HG03175 (cell line): ENCODE results near the gene CES5A.
"Not testable (repeated sequence)": the region's sequence is repeated elsewhere in the genome, so short reads cannot be mapped to it uniquely, and the experiment has no call there.

Experiments
- ATAC-seq: cut with Tn5 transposase; IDR thresholded peaks from one replicate; pipeline ENCODE4 v1.9.1; 2021; ENCODE audit warnings: mild to moderate bottlenecking, moderate library complexity; ENCODE audit not compliant: unreplicated experiment

Gene CES5A, protein sequence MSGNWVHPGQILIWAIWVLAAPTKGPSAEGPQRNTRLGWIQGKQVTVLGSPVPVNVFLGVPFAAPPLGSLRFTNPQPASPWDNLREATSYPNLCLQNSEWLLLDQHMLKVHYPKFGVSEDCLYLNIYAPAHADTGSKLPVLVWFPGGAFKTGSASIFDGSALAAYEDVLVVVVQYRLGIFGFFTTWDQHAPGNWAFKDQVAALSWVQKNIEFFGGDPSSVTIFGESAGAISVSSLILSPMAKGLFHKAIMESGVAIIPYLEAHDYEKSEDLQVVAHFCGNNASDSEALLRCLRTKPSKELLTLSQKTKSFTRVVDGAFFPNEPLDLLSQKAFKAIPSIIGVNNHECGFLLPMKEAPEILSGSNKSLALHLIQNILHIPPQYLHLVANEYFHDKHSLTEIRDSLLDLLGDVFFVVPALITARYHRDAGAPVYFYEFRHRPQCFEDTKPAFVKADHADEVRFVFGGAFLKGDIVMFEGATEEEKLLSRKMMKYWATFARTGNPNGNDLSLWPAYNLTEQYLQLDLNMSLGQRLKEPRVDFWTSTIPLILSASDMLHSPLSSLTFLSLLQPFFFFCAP

DNA sequence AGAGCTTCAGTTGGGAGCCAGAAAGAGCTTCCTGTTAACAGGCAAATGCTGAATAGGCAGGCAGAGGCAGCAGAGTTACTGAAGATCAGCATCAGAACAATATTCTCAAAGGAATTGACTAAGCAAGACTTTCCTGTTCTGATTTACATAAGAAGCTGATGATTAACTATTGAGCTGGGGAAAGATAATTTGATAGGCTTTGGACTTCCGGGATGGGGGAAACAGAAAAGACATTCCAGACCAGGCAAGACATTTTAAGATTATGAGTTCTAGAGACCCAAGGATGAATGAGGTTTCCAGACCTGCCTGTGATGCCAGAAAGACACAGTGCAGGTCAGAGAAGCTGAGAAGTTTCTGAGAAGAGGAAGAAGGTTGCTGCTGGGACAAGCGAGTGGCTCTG is at the start of gene CES5A:
Gene CES5A (minus strand): TSS at position 101 of the 400 bp plus-strand sequence. CDS start 152 bp downstream, outside the sequence.
- ATAC-seq = no peak

DNA sequence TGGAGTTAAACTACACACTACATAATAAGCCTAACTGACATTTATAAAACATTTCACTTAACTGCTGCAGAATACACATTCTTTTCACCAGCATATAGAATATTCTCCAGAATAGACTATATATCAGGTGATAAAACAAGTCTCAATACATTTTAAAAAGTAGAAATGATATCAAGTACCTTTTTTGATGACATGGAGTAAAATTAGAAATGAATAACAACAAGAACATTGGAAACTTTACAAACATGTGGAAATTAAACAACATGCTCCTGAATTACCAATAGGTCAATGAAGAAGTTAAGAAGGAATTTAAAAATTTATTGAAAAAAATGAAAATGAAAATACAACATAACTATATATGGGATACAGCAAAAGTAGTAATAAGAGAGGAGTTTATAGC is 47.5 kb upstream of the CES5A start:
- no peak for ATAC-seq

DNA sequence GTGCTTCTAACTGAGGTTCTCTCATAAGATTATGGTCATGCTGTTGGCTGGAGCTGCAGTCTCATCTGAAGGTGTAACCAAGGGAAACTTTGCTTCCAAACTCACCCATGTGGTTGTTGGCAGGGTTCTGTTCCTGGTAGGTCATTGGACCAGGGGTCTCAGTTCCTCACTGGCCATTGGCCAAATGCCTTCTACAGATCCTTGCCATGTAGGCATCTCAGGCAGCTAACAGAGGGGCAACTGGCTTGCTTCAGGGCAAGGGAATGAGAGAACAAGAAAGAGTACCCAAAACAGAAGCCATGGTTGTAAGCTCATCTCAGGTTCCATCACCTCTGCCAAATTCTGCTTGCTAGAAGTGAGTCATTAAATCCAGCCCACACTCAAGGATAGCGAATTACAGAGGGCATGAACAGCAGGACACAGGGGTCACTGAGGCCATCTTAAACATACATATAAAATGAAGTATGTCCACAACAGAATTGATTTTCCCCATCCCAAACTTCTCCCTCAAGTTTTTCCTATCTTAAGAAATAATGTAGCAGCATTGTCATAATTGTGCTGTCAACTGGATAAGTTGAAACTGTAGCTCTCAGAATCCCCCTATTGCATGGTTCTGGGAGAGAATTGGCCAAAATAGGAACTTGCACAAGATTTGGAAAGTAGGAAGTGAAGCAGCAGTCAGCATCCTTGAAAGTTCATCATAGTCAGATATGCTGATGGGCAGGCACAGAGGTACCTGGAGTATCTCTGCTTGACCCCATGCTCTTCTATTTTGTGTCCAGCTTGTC is 42.4 kb upstream of the CES5A start:
- ATAC-seq = no peak

DNA sequence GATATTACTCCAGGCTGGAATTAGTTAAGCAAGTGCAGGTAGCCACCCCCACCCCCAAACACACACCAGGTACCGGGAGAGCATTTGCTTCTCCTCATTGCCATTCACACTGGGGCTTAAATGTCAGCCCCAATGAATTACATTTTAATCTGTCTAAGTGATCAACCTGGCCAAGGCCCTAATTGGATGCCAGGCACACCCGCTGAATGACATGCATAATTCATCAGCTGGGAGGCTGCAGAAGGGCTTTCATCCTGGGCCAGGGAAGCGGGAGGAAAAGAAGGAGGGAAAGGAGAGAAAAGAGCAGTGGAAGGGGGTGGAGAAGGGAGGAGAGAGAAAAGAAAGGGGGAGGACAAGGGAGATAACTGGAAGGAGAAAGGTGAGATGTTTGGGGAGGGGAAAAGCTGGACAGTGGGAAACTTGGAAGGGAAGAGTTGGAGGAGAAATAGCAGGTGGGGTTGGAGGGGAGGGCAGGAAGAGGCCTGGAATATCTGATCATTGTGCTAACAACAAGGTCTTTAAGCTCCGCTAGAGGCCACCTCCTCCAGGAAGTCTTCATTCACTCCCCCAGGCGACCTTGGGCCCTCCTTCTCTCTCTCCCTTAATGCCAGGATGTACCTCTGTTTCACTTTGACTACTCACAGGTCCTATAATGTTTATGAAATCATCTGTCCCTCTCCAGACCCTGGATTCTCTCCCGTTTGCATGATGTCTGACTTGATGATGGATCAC is 40.1 kb upstream of the CES5A start:
- ATAC-seq = no peak

DNA sequence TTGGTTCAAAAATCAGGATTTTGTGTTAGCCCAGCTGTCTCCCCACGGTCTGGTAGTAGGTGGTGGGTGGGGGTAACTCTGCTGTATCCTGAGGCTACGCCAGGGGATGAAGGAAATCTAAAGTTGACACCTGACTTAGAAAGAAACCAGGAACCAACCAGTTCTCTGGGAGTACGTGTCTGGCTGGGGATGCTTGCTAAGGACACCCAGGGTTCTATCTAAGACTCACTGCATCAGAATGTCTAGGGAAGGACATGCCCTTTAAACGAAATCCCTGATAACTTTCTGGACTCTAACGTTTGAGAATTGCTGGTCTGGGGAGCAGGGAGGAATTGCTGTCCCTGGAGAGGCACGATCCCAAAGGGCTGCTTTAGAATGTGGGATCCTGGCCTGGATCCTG is 39.2 kb upstream of the CES5A start:
- ATAC-seq = no peak

DNA sequence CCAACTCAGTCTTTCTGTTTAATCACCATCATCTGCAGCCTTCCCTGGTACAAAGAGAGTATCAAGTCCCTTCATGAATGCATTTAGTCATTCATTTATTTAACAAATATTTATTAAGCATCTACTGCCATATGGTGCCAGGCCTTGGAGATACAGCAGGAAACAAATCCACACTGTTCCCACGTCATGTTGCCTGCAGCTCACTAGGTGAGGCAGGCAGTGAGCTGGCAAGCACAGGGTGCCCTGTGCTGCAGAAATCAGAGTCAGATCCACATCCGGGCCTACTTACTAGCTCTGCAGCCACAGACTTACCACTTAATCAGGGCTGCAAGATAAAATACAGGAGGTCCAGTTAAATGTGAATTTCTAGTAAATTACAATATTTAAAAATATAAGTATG is 38.5 kb upstream of the CES5A start:
- ATAC-seq = no peak

DNA sequence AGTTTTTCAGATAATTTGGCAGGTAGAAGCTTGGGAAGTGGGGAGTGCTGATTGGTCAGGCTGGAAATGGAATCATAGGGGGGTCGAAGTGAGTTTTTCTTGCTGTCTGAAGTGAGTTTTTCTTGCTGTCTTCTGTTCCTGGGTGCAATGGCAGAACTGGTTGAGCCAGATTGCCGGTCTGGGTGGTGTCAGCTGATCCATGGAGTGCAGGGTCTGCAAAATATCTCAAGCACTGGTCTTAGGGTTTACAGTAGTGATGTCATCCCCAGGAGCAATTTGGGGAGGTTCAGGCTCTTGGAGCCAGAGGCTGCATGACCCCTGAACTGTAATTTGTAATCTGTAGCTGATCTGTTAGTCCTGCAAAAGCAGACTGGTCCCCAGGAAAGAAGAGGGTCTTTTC is 37.9 kb upstream of the CES5A start:
- not testable (repeated sequence) for ATAC-seq

DNA sequence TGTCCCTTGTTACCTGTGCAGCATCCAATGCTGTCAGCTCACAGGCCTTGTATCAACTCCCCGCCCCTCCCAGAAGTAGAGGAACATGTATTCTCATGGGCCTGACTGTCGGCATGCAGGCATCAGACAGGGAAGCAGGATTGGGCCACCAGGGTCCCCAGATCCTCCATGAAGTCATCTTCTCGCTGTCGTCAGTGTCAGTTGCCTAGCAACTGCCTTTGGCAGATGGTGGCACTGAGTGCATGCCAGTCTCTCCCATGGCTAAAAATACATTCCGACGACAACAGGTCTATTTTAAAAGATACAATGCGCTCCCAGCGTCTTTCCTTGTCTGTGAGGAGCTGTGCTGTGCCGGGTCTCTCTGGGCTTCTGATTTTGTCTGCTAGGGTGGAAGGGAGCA is 36.8 kb upstream of the CES5A start:
- no peak for ATAC-seq

DNA sequence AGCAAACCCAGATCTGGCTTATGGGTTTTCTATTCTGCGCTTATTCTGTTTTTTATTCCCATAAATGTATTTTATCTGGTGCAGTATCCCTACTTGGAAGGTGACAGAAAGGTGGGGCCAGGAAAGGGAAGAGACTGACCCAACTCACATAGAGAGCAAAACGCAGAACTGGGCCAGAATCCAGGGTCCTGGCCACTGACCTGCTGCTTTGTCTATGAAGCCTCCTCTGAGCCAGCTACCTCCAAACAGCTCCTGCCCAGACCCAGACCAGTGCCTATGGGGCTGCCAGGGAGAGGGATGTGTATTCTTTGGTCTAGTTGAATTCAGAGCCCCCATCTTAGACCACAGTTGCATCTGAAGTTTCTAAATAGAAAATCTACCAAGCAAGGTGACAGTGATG is 36.4 kb upstream of the CES5A start:
- no peak for ATAC-seq

DNA sequence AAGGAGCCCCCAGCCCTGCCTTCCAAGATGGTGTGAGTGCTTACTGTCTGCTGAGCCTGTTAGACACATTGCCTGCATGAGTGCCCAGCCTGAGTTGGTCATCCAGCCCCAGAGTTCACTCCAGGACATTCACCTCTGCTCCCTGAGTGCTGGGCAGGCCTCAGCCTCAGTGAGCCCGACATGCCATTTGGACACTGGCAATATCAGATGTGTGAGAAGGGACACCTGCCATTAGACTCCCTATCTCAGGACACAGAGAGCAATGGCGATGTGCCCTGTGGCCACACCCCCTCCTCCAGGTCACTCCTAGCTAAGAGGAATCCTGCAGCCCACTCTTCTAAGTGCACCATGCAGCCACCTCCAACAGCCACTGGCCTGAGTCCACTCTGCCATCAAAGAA is 34.7 kb upstream of the CES5A start:
- no peak for ATAC-seq

DNA sequence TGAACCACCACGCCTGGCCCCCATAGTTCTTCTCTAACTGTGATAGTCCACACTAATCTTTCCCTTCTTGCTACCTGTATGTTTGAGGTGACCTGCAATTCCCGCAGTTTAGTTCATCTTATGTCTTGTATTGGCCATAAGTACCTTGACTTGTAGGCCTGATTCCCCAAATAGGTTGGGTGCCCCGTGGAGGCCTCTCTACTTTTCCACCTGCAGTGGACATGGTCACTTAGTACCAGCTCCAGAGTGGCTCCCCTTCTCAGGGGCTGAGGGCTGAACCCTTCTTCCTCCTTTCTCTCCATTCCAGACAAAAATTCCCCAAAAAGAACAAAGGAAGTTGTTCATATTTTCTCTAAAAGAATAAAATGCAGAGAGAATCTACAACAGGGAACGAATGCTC is 33.5 kb upstream of the CES5A start:
- ATAC-seq = no peak

DNA sequence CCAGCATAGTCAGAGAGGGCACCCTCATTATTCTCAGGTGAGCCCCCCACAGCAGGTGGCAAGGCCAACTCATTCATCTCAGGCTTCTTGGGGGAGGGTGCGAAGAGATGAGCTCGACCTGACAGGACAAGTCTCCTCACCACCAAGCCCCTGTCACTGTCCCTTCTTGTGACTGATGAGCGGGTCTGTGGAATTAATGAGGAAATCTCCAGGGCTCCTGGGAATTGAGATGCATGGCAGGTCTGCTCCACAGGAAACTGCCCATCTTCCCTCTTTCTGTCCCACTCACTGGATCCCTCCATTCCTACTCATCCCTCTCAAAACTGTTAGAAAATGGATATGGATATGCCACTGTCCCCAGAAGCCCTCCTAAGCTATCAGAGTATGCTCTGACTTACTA is 32.5 kb upstream of the CES5A start:
- ATAC-seq = no peak

DNA sequence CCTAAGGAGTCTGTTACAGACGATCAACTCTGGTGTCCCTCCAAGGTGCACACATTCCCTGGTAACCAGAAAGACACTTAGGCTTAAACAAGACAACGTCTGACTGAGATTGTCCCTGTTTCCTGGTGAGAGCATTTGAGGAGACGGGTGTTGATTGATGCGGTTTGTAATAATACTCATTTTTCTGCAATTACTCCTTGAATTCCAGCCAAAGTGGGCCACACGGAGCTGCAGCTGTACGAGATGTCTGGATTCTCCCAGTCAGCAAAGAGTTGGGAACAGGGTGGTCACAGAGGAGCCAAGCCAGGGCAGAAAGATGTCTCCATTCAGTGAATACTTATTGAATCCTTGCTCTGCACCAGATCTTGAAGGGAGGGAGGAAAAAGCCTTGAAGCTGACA is 30.9 kb upstream of the CES5A start:
- no peak for ATAC-seq

DNA sequence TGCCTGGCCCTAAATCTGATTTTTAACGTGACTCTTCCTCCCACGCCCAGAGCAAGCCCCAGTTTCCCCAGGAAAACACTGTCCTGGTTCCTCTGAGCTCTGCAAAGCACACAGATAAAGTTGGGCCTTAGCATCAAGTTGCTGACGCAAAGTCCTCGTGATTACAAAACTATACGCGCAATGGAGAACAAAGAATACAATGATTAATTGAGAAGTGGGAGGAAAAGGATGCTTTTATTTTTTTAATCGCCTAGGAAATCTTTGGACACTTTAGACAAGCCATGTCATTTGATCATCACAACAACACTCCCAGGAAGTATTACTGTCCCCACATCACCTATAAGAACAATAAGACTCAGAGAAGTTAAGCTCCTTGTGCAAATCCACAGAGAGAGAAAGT is 30.5 kb upstream of the CES5A start:
- no peak for ATAC-seq

DNA sequence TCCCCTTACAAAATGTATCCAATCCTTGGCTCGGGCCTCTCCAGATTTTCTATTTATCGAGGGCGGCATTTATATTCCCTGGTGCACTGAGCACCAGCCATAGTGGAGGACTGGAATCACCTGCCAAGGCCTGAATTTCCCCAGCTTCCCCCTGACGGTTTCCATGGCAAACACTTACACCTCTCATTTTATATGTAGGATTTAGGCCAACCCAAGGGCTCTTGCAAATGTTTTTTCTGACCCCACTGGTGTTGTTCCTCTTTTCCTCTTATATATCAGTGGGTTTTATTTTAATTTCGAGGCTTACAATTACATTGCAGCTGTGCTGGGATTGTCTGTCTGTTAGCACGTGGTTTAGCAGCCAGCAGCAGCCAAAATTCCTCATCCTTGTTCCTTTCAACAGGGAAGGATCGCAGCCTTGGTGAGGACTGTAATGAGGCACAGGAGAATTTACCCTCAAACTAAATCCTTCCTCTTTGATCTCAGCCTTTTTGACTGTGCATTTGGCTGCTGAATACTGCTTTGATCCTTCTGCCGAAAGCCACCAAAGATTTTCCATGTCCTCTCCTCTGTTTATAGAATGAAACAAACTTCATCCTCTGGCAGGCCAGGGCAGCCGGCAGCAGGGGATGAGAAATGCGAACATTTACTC is 26.5 kb upstream of the CES5A start:
- ATAC-seq = no peak

DNA sequence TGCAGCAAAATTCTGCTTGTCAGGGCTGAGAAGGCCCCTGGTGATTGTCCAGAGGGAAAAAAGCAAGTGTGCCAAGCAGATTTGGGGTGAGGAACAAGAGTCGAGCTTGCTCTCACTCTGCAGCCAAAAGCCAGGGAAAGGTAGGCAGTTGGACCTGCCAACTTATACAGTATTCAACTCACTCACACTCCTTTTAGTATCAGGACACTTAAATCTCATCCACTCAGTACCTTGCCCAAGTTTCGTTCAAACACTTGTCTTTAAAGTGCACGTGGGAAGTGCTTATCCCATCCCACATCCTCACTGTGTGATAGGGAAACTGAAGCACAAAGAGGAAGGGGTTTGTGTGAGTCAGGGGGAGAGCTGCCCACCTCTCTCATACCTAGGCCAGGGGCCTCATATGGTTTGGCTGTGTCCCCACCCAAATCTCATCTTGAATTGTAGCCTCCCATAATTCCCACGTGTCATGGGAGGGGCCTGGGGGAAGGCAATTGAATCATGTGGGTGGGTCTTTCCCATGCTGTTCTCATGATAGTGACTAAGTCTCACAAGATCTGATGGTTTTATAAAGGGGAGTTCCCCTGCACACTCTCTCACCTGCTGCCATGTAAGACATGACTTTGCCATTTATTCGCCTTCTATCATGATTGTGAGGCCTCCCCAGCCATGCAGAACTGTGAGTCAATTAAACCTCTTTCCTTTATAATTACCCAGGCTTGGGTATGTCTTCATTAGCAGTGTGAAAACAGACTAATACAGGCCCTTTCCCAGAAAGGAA is 25.6 kb upstream of the CES5A start:
- ATAC-seq = no peak

DNA sequence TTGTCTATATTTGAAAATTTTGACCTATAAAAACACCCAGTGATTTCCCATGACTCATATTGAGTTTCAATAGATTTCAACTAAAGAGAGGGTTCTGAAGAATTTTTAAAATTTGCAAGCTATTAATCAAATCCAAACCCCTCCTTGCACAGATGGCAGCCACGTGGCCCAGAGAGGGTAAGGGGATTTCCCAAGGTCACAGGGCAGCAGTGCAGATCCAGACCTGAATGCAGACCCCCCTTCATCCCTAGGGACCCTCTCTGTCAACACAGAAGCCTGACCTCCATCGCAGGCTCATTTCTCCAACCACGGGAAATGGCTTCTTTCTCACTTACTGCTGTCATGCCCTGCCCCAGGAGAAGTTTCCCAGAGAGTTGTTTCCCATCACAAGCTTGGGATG is 24.7 kb upstream of the CES5A start:
- no peak for ATAC-seq

DNA sequence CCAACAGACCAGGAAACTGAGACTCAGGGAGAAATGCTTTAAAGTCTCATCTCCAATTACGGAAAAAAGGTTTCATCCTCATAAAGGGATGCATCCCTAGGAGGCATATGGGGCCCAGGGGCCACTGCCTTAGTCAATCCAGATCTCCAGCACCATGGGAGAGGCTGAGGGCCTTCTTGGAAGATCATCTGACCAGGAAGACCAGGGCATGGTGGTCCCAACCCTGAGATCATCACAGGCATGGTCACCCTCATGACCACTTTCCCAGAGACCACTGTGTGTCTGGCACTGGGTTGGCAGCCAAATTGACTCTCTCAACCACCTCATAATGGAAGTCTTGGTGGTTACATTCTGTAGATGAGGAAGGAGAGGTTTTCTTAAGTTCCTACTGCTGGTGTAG is 23.4 kb upstream of the CES5A start:
- no peak for ATAC-seq

DNA sequence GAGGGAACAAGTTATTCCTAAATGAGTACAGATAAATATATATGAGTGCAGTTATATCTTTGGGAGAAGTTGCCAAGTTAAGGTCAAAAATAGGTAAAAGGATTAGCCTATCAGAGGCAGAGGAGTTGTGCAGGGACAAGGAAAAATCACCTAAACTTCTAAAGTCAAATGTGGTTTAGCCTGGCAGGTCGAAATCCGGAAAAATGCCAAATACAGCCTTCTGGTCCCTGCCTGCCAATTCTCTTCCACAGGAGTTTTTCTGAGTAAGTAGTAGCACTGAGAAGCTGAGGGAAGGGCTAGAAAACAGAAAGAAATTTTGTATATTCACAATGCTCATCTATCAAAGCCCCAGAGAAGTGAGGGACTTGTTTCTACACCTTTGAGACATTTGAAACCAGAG is 17.6 kb upstream of the CES5A start:
- ATAC-seq = no peak

DNA sequence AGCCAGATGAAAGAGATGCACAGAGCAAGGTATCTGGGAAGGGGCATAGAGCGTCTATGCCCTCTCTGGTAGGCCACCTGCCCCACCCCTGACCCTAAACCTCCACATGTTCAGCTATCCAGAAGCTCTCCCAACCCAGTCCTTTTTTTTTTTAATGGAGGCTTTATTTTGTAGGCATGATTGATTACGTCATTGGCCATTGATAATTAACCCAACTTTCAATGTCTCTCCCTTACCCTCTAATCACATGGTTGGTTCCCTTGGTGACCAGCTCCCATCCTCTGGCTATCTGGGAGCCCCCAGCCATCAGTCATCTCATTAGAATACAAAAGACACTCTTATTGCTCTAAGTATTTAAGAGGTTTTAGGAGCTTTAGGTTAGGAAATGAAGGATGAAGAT is 14.3 kb upstream of the CES5A start:
- no peak for ATAC-seq
